Measurements from ENCODE around the gene NFXL1.

The NFXL1 gene

GRCh38 chr4:47804598-47804997 is 109.8 kb downstream of the NFXL1 start:
- Mint-ChIP-seq H3K27ac (no peak overlapping the region), H3K36me3 (ENCODE audit: low read depth) (no peaks in the 10 kb centered on the region), H3K9me3 (no peaks in the 10 kb centered on the region), H3K4me3 (no peak overlapping the region), H3K4me1 (ENCODE audit: low read depth) (no peaks in the 10 kb centered on the region), H3K27me3 (no peaks in the 10 kb centered on the region)
- intact Hi-C loops (cut with micrococcal nuclease), result no loop called here

- H3K27ac Mint-ChIP-seq, result no peak overlapping the region
- no peaks in the 10 kb centered on the region for H3K36me3 Mint-ChIP-seq (ENCODE audit: low read depth)
- no peaks in the 10 kb centered on the region for H3K4me1 Mint-ChIP-seq (ENCODE audit: low read depth)
- no peak overlapping the region for H3K4me3 Mint-ChIP-seq
- H3K9me3 Mint-ChIP-seq, result no peaks in the 10 kb centered on the region
- H3K27me3 Mint-ChIP-seq, result no peaks in the 10 kb centered on the region
- intact Hi-C loops (cut with micrococcal nuclease), result no loop called here
Measured at GRCh38 chr4:47801481-47802002, 112.8 kb downstream of the NFXL1 start.

- intact Hi-C loops (cut with micrococcal nuclease), result no loop called here
- H3K4me3 Mint-ChIP-seq, result no peak overlapping the region
- H3K27ac Mint-ChIP-seq, result no peak overlapping the region
- peaks cover 4% of the 10 kb centered on the region for H3K27me3 Mint-ChIP-seq
- H3K36me3 Mint-ChIP-seq (ENCODE audit: low read depth), result no peaks in the 10 kb centered on the region
- H3K4me1 Mint-ChIP-seq (ENCODE audit: low read depth), result no peaks in the 10 kb centered on the region
- H3K9me3 Mint-ChIP-seq, result no peaks in the 10 kb centered on the region
Measured at GRCh38 chr4:47798165-47798564, 116.2 kb downstream of the NFXL1 start.
